Measurements from ENCODE around the gene RHOXF1.
"Not testable (repeated sequence)": the region's sequence is repeated elsewhere in the genome, so short reads cannot be mapped to it uniquely, and the experiment has no call there.

DNA sequence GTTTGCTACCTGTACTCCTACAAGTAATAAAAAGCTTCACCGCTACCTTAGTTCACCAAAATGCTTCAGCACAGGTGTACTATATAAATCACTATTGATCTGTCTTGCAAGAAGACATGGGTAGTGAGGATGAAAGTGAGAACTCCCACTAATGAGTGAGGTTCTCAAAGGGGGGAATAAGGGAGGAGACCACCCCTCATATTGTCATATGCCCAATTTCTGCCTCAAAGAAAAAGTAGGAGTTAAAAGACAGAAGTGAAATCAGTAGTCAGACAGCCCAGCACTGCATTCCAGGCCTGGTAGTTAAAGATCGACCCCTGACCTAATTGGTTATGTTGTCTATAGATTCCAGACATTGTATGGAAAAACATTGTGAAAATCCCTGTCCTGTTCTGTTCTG is 14.7 kb downstream of the RHOXF1 start:
- TF ChIP-seq, protein P1, sequence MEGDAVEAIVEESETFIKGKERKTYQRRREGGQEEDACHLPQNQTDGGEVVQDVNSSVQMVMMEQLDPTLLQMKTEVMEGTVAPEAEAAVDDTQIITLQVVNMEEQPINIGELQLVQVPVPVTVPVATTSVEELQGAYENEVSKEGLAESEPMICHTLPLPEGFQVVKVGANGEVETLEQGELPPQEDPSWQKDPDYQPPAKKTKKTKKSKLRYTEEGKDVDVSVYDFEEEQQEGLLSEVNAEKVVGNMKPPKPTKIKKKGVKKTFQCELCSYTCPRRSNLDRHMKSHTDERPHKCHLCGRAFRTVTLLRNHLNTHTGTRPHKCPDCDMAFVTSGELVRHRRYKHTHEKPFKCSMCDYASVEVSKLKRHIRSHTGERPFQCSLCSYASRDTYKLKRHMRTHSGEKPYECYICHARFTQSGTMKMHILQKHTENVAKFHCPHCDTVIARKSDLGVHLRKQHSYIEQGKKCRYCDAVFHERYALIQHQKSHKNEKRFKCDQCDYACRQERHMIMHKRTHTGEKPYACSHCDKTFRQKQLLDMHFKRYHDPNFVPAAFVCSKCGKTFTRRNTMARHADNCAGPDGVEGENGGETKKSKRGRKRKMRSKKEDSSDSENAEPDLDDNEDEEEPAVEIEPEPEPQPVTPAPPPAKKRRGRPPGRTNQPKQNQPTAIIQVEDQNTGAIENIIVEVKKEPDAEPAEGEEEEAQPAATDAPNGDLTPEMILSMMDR (IDR thresholded peaks at IDR 0.05): not testable (repeated sequence)
- not testable (repeated sequence) for TF ChIP-seq POLR2AphosphoS5 (IDR thresholded peaks at IDR 0.05; ENCODE audit: low read depth, low read length); SIN3A (IDR thresholded peaks at IDR 0.05; ENCODE audit: borderline replicate concordance, insufficient read depth, low read depth, low read length)
- TF ChIP-seq, protein P2, sequence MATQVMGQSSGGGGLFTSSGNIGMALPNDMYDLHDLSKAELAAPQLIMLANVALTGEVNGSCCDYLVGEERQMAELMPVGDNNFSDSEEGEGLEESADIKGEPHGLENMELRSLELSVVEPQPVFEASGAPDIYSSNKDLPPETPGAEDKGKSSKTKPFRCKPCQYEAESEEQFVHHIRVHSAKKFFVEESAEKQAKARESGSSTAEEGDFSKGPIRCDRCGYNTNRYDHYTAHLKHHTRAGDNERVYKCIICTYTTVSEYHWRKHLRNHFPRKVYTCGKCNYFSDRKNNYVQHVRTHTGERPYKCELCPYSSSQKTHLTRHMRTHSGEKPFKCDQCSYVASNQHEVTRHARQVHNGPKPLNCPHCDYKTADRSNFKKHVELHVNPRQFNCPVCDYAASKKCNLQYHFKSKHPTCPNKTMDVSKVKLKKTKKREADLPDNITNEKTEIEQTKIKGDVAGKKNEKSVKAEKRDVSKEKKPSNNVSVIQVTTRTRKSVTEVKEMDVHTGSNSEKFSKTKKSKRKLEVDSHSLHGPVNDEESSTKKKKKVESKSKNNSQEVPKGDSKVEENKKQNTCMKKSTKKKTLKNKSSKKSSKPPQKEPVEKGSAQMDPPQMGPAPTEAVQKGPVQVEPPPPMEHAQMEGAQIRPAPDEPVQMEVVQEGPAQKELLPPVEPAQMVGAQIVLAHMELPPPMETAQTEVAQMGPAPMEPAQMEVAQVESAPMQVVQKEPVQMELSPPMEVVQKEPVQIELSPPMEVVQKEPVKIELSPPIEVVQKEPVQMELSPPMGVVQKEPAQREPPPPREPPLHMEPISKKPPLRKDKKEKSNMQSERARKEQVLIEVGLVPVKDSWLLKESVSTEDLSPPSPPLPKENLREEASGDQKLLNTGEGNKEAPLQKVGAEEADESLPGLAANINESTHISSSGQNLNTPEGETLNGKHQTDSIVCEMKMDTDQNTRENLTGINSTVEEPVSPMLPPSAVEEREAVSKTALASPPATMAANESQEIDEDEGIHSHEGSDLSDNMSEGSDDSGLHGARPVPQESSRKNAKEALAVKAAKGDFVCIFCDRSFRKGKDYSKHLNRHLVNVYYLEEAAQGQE (IDR thresholded peaks at IDR 0.05; ENCODE audit: insufficient read depth in 1 of 2, low read depth in 2 of 2, low read length in 1 of 2): not testable (repeated sequence)

All from Panc1 (cell line).